DMS153 treated with DMSO at 0.1 percent for 48 hours (cell line): Measurements from ENCODE around the gene TYK2.
"Not testable (repeated sequence)": the region's sequence is repeated elsewhere in the genome, so short reads cannot be mapped to it uniquely, and the experiment has no call there.

ENCODE experiments used
- DNase-seq: peaks from one replicate; lab custom pipeline; 2025; ENCODE audit not compliant: unreplicated experiment; lab: John Stamatoyannopoulos, UW

TYK2 gene

DNA sequence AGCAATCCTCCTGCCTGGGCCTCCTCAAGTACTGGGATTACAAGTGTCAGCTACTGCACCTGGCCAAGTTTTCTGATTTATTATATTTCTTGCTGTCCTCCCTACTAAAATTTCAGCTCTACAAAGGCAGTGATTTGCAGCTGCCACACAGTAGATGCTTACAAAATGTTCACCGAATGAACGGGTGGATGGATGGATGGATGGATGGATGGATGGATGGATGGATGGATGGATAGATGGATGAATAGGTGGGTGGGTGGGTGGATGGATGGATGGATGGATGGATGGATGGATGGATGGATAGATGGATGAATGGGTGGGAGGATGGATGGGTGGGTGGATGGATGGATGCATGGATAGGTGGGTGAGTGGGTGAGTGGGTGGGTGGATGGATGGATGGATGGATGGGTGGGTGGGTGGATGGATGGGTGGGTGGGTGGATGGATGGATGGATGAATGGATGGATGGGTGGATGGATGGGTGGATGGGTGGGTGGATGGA, 3.2 kb downstream of the TYK2 start:
- DNase-seq = not testable (repeated sequence)

DNA sequence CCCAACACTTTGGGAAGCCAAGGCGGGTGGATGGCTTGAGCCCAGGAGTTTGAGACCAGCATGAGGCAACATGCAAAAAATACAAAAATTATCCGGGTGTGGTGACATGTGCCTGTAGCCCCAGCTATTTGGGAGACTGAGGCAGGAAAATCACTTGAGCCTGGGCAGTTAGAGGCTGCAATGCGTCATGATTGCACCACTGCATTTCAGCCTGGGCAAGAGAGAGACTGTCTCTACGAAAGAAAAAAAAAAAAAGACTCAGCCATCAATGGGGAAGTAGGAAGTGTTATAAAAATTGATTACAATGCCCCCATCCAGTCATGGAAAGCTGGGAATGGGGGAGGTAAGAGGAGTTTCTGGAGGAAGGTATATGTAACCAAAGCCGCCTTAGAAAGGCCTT, 5.4 kb downstream of the TYK2 start:
- no peak for DNase-seq

DNA sequence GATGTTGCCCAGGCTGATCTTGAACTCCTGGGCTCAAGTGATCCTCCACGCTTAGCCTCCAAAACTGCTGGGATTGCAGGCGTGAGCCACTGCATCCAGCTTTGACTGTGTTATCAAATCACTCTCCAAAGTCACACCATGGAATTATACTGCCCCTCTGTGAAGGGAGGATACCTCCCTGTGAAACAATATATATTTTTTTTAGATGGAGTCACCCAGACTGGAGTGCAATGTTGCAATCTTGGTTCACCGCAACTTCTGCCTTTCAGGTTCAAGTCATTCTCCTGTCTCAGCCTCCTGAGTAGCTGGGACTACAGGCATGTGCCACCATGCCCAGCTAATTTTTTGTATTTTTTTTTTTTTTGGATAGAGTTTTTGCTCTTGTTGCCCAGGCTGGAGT, 7.7 kb downstream of the TYK2 start:
- no peak for DNase-seq

GRCh38 chr19:10368101-10368803, 12.1 kb downstream of the TYK2 start:
- DNase-seq = no peak

- not testable (repeated sequence) for DNase-seq
These were observed 13.3 kb downstream of the TYK2 start for GRCh38 chr19:10366950-10367512.

GRCh38 chr19:10365518-10365917, 14.9 kb downstream of the TYK2 start:
- no peak for DNase-seq

DNA sequence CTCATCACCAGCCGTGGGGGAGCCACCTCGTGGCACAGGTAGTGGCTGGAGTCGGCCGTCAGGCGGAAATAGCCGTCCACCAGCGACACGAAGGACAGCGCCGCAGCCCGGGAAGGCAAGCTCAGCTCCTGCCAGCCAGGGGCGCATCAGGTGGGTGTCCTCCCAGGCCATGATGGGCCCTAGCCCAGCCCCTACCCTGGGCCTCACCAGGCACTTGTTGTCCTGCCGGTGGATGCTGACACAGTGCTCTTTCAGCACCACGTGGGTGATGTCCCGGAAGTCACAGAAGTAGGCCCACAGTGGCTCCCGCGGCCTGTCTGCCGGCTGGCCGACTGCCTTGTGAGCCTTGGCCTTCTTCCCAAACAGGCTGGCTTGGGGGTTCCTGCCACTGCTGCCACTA, 15.7 kb downstream of the TYK2 start:
- DNase-seq = no peak

- DNase-seq = no peak
These were observed 16.5 kb downstream of the TYK2 start for GRCh38 chr19:10363789-10364281.

DNA sequence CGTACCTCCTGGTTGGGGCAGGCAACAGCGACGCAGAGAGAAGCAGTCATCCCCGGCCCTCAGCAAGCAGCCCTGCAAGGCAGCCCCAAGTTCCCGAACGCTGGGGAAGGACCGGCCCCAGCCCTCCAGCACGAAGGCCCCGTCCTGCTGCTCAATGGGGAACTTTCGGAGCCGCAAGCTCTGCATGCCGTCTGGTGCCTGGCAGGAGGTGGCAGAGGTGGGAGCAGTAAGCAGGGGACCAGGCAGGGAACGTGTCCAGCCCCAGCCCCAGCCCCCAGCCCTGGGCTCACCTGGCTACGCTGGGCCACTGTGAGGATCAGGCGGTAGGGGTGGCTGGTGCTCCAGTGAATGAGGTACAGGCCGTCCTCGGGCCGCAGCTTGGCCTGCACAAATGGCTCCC, 18.1 kb downstream of the TYK2 start:
- DNase-seq = no peak

- DNase-seq = no peak
These were observed 18.8 kb downstream of the TYK2 start for GRCh38 chr19:10361569-10362011.

DNA sequence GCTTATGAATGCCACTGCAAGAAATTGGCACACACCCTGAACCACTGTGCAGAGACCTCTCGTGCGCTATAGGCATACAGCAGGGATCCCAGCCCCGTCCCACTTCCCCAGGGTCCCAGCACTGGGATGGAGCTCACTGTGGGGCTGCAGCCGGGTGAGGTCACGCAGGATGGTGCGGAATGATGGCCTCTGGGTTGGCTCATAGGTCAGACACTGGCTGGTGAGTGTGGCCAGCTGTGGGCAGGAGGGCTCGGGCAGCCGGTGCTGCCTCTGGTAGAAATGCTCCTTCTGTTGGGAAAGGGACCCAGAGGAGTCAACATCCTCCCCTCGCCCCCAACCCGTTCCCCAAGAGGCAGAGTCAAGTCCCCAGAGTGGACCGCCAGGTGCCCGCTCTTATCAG, 23.9 kb downstream of the TYK2 start:
- no peak for DNase-seq

DNA sequence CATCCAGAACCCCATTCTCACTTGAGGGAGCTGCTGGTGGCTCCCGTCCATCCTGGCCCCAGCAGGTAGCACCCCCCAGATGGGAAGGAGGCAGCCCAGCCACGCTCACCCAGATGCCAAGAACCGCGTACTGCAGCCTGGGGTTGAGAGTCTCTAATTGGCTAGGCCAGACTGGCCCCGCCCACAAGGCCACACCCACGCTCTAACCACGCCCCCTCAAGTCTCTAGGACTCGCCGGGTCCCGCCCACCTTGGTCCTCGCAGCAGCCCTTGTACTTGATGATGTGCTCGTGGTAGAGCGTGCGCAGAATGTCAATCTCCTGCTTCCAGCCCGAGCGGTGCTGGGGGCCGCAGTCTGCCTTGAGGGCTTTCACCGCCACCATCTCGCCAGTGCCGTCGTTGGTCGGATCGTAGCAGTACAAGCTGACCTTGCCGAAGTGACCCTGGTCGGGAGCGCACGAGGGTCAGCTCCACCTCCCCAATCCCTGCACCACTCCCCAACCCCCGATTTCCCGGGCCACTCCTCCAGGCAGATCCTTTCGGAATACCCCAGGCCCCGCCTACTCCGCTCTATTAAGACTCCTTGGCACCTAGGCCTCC, 26.5 kb downstream of the TYK2 start:
- no peak for DNase-seq

DNA sequence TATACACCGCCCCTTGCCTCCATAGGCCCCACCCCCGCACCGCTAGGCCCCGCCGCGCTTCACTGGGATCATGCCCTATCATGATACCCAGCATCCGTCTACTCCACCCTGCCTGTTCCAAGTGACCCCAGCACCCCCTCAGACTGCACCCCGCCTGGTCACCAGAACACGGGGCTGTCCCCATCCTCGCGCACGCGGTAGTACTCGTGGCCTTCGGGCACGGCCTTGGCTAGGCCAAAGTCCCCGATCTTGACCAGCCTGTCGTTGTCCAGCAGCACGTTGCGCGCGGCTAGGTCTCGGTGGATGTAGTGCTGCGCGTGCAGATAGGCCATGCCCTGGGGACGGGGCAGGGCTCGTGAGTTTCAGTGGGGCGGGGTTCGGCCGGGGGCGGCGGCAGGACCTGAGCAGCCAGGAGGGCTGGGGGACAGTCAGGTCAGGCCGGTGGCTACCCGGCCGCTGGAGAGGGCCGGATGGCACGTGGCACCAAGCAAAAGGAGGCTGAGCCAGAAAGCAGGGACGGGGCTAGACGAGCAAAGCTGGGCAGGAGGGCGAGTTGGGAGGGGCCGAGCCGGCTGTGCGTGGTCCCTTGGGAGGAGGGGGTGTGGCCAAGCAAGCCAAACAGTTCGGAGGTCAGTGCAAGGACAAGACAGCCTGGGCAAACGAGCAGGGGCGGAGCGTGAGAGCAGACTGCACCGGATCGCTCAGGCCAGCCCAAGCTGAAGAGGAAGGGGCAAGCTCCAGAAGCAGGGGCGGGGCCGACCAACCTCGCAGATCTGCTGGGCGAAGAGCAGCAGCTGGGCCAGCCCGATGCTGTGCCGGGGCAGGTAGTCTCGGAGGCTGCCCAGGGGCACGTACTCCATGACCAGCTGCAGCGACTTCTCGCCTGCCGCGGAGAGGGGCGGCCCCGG, 27.4 kb downstream of the TYK2 start:
- no peak for DNase-seq

GRCh38 chr19:10346509-10346908, 33.9 kb downstream of the TYK2 start:
- DNase-seq = no peak

- no peak for DNase-seq
These were observed 35.6 kb downstream of the TYK2 start for GRCh38 chr19:10344780-10345179.

GRCh38 chr19:10343495-10343894, 36.9 kb downstream of the TYK2 start:
- no peak for DNase-seq

- no peak for DNase-seq
These were observed 40.4 kb downstream of the TYK2 start for GRCh38 chr19:10339977-10340376.

DNA sequence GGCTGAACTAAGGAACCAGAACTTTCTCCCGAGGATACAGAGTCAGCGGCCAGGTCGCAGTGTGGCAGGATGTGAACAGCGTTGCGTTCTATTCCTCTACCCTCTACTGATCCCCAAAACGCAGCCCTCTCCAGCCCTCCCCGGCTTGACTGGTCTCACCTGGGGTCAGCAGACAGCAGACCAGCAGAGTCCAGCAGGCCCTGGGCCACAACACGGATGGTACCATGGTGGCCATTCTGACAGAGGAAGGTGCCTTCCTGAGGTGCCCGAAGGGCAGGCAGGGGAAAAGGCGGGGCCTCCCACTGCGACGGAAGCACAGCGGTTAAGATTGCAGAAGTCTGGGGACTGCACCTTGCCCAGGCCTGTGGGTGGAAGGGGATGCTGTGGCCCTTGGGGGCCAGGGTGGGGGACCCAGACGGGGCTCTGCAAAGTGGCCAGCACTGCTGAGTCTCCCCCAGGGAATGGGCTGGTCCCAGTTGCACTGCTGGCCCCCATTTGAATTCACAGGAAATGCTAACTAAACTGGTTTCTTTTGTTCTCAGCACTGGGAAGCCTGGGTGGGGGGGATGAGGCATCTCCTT, 40.9 kb downstream of the TYK2 start, which contains the start of gene ICAM3:
ICAM3 (minus strand) TSS at position 245 of the 581 bp plus-strand sequence; CDS start at position 235, 10 bp downstream.
- DNase-seq = no peak

DNA sequence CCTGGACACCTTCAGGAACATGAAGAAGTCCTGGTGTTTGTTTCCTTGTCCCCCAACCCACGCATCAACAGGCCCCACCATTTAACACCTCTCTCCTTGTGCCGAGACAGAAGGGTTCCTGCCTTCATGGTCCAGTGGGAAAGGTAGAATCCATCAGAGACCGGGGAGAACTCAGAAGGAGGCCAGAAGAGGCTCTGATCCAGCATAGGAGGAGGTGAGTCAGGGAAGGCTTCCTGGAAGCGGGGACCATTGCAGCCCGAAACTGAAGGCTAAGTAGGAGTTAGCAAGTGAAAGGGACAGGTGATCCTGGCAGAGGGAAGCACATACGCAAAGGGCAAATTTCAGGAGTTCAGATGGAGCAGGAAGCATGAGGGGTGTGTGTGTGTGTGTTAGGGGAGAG, 41.4 kb downstream of the TYK2 start:
- no peak for DNase-seq

- not testable (repeated sequence) for DNase-seq
These were observed 43.6 kb downstream of the TYK2 start for GRCh38 chr19:10336725-10337124.
